Lower lobe of right lung (tissue), 2 donors: ENCODE measurements around the gene FBXO34. TPM values are rescaled to one million over a fixed set of nuclear protein-coding genes. Genes with fewer than 3 reads are reported as not detected.
A peak's percentile ranks its signal among the peaks of the same experiment; 100 is the strongest.

ENCODE experiments used
- ATAC-seq, 2 donors: fragments of 200-7000 bp; cut with Tn5 transposase; one replicate each; pipeline ENCODE4 v1.9.1; 2020 to 2022; ENCODE audit warnings: mild to moderate bottlenecking in 2 of 2, moderate library complexity in 2 of 2
- DNase-seq: peaks from one replicate; pipeline ENCODE4 v3.0.0-alpha.2; 2020
- H3K27ac ChIP-seq: fragments of 200-600 bp; one replicate; pipeline ENCODE4 v1.8.0; 2022
- H3K27me3 ChIP-seq: fragments of 200-600 bp; one replicate; pipeline ENCODE4 v1.8.0; 2022; ENCODE audit warnings: low read depth
- H3K36me3 ChIP-seq: fragments of 200-600 bp; one replicate; pipeline ENCODE4 v1.8.0; 2022; ENCODE audit warnings: mild to moderate bottlenecking
- H3K4me1 ChIP-seq: fragments of 200-600 bp; one replicate; pipeline ENCODE4 v1.8.0; 2022
- H3K4me3 ChIP-seq: fragments of 200-600 bp; one replicate; pipeline ENCODE4 v1.8.0; 2022; ENCODE audit warnings: mild to moderate bottlenecking
- H3K9me3 ChIP-seq: fragments of 200-600 bp; one replicate; pipeline ENCODE4 v1.8.0; 2022
- intact Hi-C: fragments of 100-400 bp; cut with DNase I; formaldehyde crosslinking; loops from one replicate; pipeline ENCODE4 v1.11.0; 2022
- total RNA-seq: library from RNA; stranded (reverse); fragmentation: NEBNext Ultra II Directional; extraction: Animal tissue kit (Norgen Biotek cat#: 25700); gene quantifications from one replicate; pipeline ENCODE4 v1.2.1, GENCODE V29; 2021
- TF ChIP-seq, protein P1 (sequence below): fragments of 200-600 bp; IDR thresholded peaks from one replicate; pipeline ENCODE4 v1.8.0; 2022; ENCODE audit warnings: antibody characterized with exemption, mild to moderate bottlenecking
- donor health status: DM: no; HTN: yes; CAD: no; lungs with severe emphysema.

FBXO34 gene
- total RNA-seq, 1 donor from 2014 or later = 34.7 TPM

- Histone ChIP-seq H3K27me3 (no peaks in the 10 kb centered on the region), H3K4me1 (peaks cover 29% of the 10 kb centered on the region), H3K36me3 (no peaks in the 10 kb centered on the region), H3K27ac (peak overlapping the region; percentile 96), H3K4me3 (peak overlapping the region; percentile 83), H3K9me3 (no peaks in the 10 kb centered on the region)
- ATAC-seq (no peak), DNase-seq (no peak)
- TF ChIP-seq, protein P1, sequence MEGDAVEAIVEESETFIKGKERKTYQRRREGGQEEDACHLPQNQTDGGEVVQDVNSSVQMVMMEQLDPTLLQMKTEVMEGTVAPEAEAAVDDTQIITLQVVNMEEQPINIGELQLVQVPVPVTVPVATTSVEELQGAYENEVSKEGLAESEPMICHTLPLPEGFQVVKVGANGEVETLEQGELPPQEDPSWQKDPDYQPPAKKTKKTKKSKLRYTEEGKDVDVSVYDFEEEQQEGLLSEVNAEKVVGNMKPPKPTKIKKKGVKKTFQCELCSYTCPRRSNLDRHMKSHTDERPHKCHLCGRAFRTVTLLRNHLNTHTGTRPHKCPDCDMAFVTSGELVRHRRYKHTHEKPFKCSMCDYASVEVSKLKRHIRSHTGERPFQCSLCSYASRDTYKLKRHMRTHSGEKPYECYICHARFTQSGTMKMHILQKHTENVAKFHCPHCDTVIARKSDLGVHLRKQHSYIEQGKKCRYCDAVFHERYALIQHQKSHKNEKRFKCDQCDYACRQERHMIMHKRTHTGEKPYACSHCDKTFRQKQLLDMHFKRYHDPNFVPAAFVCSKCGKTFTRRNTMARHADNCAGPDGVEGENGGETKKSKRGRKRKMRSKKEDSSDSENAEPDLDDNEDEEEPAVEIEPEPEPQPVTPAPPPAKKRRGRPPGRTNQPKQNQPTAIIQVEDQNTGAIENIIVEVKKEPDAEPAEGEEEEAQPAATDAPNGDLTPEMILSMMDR = no peak
- intact Hi-C loops = no loop called here
These were observed 1.2 kb downstream of the FBXO34 start for GRCh38 chr14:55272387-55272786.

GRCh38 chr14:55272922-55273321 is 1.7 kb downstream of the FBXO34 start:
- no peak for DNase-seq
- H3K9me3 ChIP-seq = no peaks in the 10 kb centered on the region
- TF ChIP-seq, protein P1 = no peak
- intact Hi-C loops = no loop called here
- H3K4me3 ChIP-seq = peak overlapping the region; percentile 83
- H3K27me3 ChIP-seq = no peaks in the 10 kb centered on the region
- H3K36me3 ChIP-seq = no peaks in the 10 kb centered on the region
- no peak for ATAC-seq
- H3K4me1 ChIP-seq = peaks cover 35% of the 10 kb centered on the region
- H3K27ac ChIP-seq = peak overlapping the region; percentile 96

- intact Hi-C loops = no loop called here
- no peak overlapping the region for H3K27ac ChIP-seq
- no peak for ATAC-seq
- no peak for DNase-seq
- peak overlapping the region; percentile 83 for H3K4me3 ChIP-seq
- no peaks in the 10 kb centered on the region for H3K27me3 ChIP-seq
- no peaks in the 10 kb centered on the region for H3K36me3 ChIP-seq
- H3K9me3 ChIP-seq = no peaks in the 10 kb centered on the region
- H3K4me1 ChIP-seq = peaks cover 47% of the 10 kb centered on the region
- TF ChIP-seq, protein P1 = no peak
These were observed 2.9 kb downstream of the FBXO34 start for GRCh38 chr14:55274146-55274545.

GRCh38 chr14:55274751-55275150 is 3.5 kb downstream of the FBXO34 start:
- intact Hi-C loops = no loop called here
- DNase-seq = no peak
- H3K4me3 ChIP-seq = no peak overlapping the region
- no peaks in the 10 kb centered on the region for H3K27me3 ChIP-seq
- ATAC-seq = no peak
- TF ChIP-seq, protein P1 = no peak
- H3K36me3 ChIP-seq = no peaks in the 10 kb centered on the region
- no peak overlapping the region for H3K27ac ChIP-seq
- no peaks in the 10 kb centered on the region for H3K9me3 ChIP-seq
- peaks cover 50% of the 10 kb centered on the region for H3K4me1 ChIP-seq

- H3K9me3 ChIP-seq = no peaks in the 10 kb centered on the region
- H3K4me3 ChIP-seq = no peak overlapping the region
- H3K4me1 ChIP-seq = peaks cover 50% of the 10 kb centered on the region
- no peak for ATAC-seq
- H3K27ac ChIP-seq = no peak overlapping the region
- intact Hi-C loops = no loop called here
- no peaks in the 10 kb centered on the region for H3K36me3 ChIP-seq
- H3K27me3 ChIP-seq = no peaks in the 10 kb centered on the region
- TF ChIP-seq, protein P1 = no peak
- DNase-seq = no peak
These were observed 5.5 kb downstream of the FBXO34 start for GRCh38 chr14:55276736-55277135.
